GM19351 (cell line): Measurements from ENCODE around the gene PLA2G3.
"Not testable (repeated sequence)": the region's sequence is repeated elsewhere in the genome, so short reads cannot be mapped to it uniquely, and the experiment has no call there.

Experiments
- ATAC-seq: cut with Tn5 transposase; IDR thresholded peaks from one replicate; pipeline ENCODE4 v1.9.1; 2021; ENCODE audit warnings: mild to moderate bottlenecking, moderate library complexity; ENCODE audit not compliant: unreplicated experiment

The PLA2G3 gene

DNA sequence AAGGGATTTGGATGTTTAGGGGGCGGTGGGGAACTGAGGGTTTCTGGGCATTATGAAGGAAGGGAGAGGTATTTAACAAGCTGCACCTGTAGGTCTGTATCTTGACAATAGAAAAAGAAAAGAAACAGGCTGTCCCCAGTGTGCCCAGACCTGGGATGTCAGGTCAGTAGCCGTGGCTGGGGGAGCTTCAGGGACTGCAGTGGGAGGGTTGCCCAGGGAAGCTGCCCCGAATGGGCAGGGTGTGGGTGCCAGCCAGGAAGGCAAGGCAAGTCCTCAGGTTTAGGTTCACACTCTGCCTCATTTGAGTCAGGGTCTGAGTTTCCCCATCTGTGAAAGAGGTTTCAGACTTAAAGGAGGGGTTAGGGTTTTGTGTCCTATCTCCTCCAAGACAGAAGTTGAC, 16.0 kb downstream of the PLA2G3 start:
- ATAC-seq = no peak

DNA sequence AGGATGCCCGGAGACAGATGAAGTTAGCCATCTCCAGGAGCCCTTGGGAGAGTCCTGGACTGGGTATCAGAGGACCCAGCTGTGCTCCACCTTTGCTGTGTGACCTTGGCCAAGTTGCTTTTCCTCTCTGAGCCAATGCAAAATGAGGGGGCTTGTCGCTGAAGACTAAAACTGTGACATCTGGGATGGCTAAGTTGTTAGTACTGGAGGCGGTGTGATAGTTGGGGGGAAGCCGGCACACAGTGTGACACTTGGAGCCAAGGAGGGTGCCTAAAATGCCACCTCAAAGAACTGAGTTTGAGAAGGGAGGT, 17.1 kb downstream of the PLA2G3 start:
- no peak for ATAC-seq

DNA sequence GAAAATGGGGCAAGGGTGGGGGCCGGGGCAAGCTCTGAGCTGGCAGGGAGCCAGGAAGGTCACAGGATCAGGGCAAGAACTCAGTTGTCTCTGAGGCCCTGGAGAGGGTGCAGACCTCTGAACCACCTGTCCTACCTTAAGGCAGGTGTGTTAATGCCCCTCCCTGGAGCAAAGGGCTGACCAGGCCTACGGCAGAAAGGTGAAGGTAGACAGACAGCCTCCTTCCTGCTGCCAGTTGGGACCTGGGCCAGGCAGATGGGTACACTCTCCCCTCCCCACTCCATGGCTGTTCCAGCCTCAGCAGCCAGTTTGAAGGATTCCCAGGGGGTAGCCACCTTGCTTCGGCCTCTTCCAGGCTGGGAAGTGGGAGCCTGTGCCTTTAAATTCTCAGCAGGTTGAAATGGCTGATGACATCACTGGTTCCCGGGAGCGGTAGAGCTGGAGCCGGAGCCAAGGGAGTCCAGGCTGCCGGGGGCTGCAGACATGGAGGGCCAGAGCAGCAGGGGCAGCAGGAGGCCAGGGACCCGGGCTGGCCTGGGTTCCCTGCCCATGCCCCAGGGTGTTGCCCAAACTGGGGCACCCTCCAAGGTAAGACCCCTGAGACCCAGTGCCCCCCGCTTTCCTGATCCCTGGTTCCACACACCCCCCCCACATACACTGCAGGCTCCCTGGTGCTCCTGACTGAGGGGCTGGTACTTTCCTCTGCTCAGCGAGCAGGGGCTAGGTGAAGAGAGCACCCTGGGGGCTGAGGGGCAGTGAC, 17.6 kb downstream of the PLA2G3 start, which contains the start of gene INPP5J:
Gene INPP5J (plus strand): TSS at position 435 of the 760 bp plus-strand sequence. CDS start 49 bp downstream, at position 484.
- no peak for ATAC-seq

DNA sequence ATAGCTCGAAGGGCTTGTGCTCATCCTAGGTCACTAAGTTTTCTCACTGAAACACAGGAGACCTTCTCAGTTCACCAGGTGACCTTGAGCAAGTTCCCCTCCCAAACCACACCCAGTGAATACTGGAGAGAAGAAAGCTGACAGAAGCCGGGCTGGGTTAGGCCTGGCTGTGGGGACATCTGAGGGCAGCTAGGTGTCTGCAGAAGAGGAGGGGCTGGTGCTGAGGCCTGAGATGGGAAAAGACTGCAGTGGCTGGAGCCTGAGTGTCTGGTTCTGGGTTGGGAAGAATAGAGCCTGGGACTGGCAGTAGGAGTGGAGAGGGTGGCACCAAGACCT, 18.1 kb downstream of the PLA2G3 start:
- ATAC-seq = no peak

- ATAC-seq = no peak
Observed at GRCh38 chr22:31121403-31121802, 18.9 kb downstream of the PLA2G3 start.

DNA sequence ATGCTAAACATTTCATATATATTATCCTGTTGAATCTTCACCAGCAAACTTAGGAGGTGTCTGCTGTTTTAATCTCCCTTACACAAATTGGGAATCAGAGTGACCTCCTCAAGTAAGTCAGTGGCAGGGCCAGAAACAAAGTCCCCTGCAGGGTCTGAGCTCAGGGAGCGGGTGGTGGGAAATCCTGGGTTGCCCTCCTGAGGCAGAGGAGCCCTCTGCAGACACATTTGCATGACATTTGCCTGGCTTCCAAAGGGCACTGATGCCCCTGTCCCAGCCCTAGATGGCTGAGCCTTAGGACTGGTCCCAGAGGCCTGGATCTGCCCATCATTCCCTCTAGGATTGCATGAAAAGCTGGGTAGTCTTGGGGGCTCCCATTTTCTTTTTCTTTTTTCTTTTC, 19.7 kb downstream of the PLA2G3 start:
- ATAC-seq = no peak

- ATAC-seq = no peak
Observed at GRCh38 chr22:31120230-31120629, 20.1 kb downstream of the PLA2G3 start.

GRCh38 chr22:31119026-31119717, 21.1 kb downstream of the PLA2G3 start:
- no peak for ATAC-seq

- ATAC-seq = no peak
Observed at GRCh38 chr22:31118046-31118820, 22.1 kb downstream of the PLA2G3 start.

DNA sequence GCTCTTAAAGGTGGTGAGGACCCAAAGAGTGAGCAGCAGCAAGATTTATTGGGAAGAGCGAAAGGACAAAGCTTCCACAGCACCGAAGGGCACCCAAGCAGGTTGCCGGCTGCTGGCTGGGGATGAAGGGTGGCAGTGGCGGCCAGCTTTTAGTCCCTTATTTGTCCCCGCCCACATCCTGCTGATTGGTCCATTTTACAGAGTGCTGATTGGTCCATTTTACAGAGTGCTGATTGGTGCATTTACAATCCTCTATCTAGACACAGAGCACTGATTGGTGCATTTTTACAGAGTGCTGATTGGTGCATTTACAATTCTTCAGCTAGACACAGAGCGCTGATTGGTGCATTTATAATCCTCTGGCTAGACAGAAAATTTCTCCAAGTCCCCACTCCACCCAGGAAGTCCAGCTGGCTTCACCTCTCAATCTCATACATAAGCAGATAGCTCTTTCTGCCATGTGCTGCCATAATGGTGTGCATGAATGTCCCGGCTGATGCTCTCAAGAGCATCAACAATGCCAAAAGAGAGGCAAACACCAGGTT, 27.7 kb downstream of the PLA2G3 start:
- ATAC-seq = not testable (repeated sequence)

GRCh38 chr22:31107894-31108218, 32.5 kb downstream of the PLA2G3 start:
- no peak for ATAC-seq

DNA sequence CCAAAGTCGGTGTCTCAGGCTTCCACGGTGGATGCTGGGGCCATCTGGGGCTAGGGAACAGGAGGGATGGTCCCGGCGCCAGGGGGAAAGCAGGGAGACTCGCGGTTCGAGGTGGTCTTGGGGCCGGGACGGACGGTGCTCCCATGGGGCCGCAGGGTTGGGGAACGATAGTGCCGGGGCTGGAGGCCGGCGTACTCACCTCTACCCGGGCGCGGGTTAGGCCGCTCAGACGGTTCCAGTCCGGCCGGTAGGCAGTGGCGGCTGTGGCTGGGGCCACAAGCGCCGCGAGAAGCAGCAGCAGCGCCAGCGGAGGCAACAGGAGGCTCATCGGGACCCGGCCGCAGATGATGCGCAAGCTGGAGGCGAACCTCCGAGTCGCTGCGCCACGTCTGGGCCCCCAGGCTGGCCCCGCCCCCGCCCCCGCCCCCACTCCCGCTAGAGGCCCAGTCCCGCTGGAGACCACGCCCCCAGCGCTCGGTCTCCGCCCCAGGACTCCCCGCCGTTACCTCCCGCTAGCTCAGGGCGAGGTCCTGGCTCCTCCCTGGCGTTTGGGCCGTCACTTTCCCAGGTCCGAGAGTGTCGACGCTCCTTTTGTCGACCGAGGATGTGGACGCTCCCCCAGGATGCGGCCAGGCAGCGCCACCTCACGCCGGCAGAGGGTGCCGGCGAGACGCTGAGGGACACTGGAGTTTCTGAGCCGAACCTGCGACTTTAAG, 33.0 kb downstream of the PLA2G3 start, which contains the start of gene SELENOM:
Gene SELENOM (minus strand): TSS at position 391 of the 716 bp plus-strand sequence. CDS start 63 bp downstream, at position 328.
- ATAC-seq = peak; percentile 76

DNA sequence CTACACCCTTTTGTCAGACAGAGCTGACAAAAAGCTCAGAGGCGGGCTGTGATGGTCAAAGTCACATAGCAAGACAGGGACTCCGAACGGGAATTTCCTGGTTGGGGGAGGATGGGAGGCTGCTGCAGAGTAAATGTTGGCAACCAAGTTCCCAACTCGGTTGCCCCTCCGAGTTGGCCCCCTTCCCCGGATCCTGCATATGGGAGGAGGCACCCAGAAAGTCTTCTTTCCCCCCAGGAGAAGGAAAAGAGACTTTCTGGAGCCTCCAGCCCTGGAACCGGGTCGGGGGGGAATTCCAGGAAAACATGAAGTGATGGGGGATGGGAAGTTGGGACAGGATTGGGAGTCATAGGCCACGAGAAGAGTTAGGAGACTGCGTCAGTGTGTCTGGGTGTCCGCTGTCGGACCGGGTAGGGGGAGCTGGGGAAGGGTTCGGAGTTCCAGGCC, 33.6 kb downstream of the PLA2G3 start:
- no peak for ATAC-seq

DNA sequence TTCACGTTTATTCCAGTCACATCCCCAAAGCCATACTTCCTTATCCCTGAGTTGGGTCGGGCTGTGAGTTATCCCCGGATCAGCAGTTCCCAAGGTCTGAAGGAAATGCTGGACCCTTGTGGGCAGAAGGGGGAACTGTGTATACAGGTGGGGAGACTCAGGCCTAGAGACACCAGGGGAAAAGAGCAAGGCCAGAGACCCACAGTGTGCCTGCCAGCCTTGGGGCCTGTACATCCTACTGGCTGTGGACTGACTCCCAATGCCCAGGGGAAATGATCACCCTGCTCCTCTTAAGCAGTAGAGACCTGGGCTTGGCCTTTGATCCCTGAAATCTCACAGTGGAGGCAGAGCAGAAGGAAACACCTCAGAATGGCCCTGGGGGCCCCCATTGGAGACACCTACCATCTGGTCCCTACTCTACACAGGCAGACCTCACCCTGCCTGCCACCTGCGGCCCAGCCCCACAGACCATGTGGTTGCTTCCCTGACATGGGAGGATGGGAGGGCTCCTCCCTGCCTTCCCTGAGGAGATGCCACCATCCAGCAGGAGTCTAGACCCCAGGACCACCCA, 34.2 kb downstream of the PLA2G3 start:
- no peak for ATAC-seq

DNA sequence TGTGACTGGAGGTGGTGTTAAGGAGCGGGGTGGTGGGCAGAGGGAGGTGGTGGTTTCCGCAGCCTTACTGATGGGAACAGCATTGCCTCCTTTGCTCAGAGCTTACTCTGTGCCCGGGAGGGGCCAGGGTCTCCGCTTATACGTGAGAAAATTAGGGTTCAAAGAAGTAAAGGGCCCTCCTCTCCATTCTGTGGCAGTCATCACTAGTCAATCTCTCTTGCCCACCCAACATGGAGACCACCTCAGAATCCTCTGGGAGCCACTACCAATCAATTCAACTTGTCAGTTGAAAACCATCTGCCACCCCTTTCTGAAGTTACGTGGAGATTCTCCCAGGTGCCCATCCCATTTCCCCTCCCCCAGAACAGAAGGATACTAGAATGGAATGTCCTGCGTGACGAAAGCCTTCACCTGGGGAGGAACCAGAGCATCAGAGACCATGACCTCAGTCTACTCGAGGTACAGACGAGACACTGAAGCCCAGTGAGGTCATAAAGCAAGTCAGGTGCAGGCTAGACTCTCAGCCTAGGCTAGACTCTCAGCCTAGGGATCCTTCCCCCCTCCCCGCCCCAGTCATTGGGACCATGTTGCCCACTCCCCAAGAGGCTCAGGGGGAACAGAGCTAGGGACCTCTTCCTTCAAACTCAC, 34.9 kb downstream of the PLA2G3 start:
- no peak for ATAC-seq

DNA sequence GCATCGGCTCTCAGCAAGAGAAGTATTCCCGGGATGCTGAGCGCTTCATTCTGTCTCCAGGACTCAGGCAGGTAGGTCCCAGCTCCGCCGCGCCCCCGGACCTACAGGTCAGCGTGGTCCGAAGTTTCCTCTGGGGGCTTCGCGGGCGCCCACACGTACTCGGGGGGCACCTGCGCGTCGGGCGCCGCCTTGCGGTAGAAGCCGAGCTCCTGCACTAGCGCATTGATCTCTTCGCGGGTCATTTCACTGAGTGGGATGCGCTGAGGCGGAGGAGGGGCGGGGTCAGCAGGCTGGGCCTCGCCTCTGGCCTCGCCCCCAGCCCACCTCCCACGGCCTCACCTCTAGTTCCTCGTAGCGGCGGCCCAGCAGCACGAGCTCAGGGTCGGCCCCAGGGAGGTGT, 35.4 kb downstream of the PLA2G3 start:
- no peak for ATAC-seq

DNA sequence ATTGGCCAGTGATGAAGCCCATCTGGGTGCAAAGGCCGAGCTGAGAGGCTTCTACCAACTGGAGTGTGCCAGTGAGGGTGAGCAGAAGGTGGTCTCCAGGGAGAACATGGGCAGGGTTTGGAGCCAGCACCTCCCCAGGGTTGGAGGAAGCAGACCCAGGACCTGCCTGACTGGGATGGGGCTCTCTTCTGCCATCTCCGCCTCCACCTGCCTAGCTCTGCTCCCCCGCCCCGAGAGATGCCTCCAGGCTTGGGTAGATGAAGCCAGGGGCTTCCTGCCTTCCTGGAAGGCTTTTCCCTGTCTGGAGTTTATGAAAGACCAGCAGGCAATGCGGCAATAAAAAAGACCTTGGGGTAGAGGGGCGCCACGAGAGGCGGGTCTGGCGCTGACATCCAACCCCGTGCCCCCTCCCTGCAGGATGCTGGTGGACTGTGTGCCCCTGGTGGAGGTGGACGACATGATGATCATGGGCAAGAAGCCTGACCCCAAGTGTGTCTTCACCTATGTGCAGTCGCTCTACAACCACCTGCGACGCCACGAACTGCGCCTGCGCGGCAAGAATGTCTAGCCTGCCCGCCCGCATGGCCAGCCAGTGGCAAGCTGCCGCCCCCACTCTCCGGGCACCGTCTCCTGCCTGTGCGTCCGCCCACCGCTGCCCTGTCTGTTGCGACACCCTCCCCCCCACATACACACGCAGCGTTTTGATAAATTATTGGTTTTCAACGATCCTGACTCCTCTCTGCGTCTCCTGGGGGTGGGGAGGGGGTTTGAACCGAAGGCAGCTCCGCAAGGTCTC, 36.2 kb downstream of the PLA2G3 start:
- ATAC-seq = no peak

DNA sequence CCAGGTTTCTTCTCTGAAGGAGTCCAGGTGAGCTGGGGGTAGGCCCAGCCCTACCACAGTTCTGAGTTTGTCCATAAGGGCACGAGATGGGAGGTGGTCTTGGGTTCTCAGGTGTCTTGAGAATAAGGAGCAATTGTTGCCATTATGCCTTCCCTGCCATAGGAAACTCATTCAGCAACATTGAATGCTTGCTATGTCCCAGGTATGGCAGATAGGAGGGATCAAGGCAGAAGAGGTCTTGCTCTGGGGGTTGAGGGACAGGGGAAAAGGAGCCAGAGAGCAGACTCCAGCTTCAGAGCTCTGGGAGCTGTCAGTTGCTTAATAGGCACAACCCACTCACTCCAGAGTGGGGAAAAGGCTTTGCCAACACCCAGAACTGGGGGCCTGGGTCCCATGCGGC, 37.2 kb downstream of the PLA2G3 start:
- no peak for ATAC-seq

DNA sequence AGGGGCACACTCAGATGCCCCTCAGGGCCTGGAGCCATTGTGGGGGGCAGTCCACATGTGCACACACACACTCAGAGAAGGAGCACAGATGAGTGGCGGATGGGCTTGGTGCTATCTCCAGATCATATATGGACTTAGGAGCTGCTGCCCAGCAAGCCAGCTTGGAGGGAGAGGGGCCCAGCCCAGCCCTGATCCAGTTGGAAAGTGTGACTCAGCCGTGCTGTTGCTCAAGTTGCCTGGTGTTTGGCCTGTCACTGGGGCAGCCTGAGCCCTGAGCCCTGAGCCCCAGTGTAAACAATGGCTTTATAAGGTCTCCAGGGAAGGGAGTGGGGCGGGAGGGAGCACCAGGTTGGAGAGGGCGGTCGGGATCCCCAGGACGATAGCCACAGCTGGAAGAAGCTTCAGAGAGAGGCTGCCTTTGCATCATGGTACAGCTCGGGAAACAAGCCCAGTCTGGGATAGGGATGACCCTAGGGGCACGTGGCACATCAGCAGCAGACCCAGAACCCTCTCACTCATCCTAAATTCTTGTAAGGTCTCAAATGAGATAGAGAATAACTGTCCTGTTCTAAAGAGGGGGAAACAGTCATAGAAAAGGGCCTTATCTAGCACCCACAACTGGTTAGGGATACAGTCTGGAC, 37.7 kb downstream of the PLA2G3 start:
- ATAC-seq = no peak
